Mucosa of stomach (tissue), 1 donor: ENCODE measurements around the gene PLXNC1.

Experiments
- H3K27me3 ChIP-seq: one replicate; pipeline ENCODE4 v1.7.0; 2013; ENCODE audit warnings: mild to moderate bottlenecking, low read length; ENCODE audit not compliant: control insufficient read depth, insufficient read depth
- H3K36me3 ChIP-seq: one replicate; pipeline ENCODE4 v1.7.0; 2013; ENCODE audit warnings: low read length; ENCODE audit not compliant: control insufficient read depth, insufficient read depth
- H3K4me1 ChIP-seq: one replicate; pipeline ENCODE4 v1.7.0; 2013; ENCODE audit warnings: mild to moderate bottlenecking, low read length; ENCODE audit not compliant: control insufficient read depth, insufficient read depth
- H3K4me3 ChIP-seq: one replicate; pipeline ENCODE4 v1.7.0; 2013; ENCODE audit warnings: low read length
- H3K9ac ChIP-seq: one replicate; pipeline ENCODE4 v1.7.0; 2013; ENCODE audit warnings: mild to moderate bottlenecking, low read length, moderate library complexity
- H3K9me3 ChIP-seq: one replicate; pipeline ENCODE4 v1.7.0; 2013; ENCODE audit warnings: mild to moderate bottlenecking, low read length, moderate library complexity; ENCODE audit not compliant: control insufficient read depth
- donor health status: Pancreatic carcinoma.

PLXNC1 gene

DNA sequence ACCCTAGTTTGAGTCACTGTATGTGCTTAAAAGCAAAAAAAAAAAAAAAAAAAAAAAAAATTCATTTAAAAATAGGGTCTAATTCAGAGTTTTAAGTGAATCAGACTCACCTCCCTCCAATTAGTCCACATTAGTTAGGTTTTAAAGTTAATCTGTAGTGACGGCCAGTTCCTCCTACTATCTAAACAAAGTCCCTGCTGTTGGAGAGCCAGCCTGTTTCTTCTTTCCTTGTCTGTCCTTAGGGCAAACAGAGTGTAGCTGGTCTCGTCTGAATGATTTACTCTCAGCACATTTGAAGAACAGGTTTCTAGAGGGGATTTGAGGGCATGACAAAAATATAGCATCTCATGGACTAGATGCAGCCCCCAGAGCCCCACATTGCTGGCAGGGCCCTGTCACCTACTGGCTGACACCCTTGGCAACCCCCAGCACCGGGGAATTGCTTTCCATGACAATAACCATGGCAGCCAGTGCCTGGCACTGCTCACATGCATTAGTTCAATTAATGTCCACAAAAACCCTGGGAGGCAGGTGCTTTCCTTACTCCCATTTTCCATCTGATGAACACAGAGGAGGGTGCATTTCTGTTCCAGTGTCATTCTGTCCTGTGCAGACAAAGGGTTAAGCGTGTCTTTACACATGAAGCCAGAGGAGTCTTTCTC is 138.3 kb downstream of the PLXNC1 start:
- no peaks in the 10 kb centered on the region for H3K36me3 ChIP-seq
- no peak overlapping the region for H3K4me3 ChIP-seq
- peaks cover 5% of the 10 kb centered on the region for H3K4me1 ChIP-seq
- H3K9ac ChIP-seq, result no peak overlapping the region
- H3K27me3 ChIP-seq, result no peaks in the 10 kb centered on the region
- H3K9me3 ChIP-seq, result no peaks in the 10 kb centered on the region

DNA sequence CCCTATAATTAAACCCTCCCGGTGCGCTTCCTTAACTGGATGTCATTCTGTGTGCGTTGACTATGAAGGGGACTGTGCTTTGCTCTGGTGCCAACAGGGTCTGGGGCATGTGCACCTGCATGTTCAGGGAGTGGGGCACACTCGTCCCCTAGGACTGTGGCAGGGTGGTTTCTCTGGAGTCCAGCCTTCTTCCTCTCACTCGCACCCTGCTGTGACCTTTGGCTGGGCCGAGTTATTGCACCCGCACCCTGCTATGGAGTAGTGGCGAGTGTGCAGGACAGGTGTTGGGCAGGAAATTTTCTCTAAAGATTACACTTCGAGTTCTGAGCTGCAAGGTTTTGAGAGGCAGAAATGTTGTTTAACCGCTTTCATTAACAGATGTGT is 138.9 kb downstream of the PLXNC1 start:
- H3K9ac ChIP-seq, result no peak overlapping the region
- no peaks in the 10 kb centered on the region for H3K27me3 ChIP-seq
- H3K9me3 ChIP-seq, result no peaks in the 10 kb centered on the region
- peaks cover 5% of the 10 kb centered on the region for H3K4me1 ChIP-seq
- H3K4me3 ChIP-seq, result no peak overlapping the region
- H3K36me3 ChIP-seq, result no peaks in the 10 kb centered on the region

DNA sequence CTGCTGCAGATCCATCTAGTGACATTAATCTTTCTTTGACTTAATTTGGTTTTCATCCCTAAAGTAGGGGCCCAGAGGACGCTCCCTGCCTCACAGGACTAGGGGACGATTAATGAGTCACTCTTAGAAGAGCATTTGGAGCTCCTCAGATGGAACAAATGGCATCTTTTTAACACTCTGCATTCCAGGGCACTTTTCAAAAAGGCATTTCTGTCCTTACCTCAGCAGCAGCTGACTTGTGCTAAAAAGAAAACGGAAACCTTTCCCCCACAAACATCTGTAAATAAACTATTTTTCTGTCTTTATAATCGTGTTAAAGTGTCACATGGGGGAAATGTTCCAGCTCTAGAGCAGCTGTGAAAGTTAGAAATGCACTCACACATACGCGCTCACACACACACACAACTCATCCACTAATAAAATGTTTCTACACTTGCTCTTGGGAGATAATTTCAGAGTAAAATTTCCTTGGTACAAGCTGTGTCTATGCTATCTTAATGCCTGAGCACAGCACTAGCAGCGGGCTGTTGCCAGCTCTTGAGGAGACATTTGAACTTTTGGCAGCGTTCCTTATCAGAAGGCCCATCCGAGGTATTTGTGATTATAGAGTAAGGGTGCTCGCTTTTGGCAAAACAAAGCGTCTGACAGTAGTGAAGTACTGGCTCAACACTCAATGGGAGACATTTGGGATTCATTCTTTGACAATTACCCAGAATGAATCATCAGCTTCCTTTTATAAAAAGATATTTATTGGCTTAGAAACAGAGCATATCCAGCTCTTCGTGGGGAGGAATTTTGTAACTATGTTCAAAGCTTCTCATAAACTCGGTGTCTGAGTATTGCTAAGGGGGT is 141.3 kb downstream of the PLXNC1 start:
- Histone ChIP-seq H3K36me3 (no peaks in the 10 kb centered on the region), H3K4me3 (no peak overlapping the region), H3K27me3 (no peaks in the 10 kb centered on the region), H3K9me3 (no peaks in the 10 kb centered on the region), H3K9ac (no peak overlapping the region), H3K4me1 (peaks cover 5% of the 10 kb centered on the region)

DNA sequence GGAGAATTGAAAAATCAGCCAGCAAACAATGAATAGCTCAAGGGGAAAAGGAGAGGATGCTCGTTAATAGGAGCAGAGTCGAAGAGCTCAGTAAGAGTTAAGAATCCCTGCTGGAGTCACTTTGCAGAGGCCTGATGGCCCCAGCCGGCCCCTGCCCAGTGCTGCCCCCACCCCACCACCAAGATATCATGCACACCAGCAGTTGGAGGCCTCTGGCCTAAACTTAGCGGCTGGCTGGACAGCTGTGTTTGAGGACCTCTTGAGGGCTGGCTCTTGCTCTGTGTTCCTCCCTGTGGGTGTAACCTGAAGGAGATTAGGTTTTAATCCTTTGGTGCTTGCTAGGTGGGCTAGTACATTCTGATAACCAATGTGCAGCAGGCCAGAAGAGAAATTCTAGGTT is 142.0 kb downstream of the PLXNC1 start:
- Histone ChIP-seq H3K4me1 (peaks cover 5% of the 10 kb centered on the region), H3K4me3 (no peak overlapping the region), H3K36me3 (no peaks in the 10 kb centered on the region), H3K9ac (no peak overlapping the region), H3K27me3 (no peaks in the 10 kb centered on the region), H3K9me3 (no peaks in the 10 kb centered on the region)

DNA sequence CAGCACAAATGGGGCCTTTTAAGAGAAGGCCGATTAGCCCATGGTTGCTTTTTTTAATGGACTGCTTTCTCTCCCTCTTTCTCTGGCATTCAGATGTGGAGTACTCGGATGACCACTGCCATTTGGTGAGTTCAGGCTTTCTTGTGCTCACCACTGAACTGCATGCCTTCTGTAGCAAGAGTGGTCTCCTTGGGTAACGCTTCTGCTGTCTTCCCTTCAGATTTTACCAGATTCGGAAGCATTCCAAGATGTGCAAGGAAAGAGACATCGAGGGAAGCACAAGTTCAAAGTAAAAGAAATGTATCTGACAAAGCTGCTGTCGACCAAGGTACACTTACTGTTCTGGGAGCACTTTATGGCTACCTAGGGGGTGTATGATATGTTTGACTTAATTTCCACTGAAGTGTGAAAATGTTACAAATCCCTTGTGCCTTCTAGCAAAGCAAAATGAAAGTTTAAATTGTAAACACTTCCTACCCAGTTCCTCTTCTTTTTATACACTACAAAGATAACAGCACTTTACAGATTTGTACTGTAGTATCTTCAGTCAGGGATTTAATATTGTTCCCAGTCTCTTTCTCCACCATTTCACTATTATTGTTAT is 148.8 kb downstream of the PLXNC1 start:
- H3K9ac ChIP-seq, result no peak overlapping the region

DNA sequence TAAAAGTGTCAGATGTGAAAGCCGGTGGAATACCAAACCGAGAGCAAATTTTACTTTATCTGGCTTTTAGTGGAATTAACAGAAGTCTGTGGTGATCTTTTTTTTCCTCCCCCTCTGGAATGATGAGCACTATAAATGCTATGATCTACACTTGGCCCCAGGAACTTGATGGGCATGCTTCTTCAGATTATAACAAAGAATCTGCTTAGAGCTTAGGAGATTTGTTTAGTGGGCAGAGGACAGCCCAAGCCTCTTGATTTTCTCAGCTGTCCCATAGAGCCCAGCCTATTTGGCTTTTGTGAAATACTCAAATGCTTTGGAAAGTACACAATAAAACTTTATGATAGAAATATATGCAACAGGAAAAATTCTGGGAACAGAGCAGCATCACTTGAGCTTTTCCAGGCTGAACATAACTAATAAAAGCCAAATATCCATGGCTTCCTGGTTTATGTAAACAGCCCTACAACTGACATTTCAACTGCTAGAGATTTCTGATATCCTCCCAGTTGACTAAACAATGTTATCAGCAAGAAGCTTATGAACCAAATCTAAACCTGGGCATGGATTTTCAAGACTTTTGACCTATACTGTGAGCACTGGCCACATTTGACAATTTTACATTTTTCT is 149.6 kb downstream of the PLXNC1 start:
- Histone ChIP-seq H3K4me3 (no peak overlapping the region), H3K4me1 (peaks cover 22% of the 10 kb centered on the region), H3K9me3 (no peaks in the 10 kb centered on the region), H3K27me3 (no peaks in the 10 kb centered on the region), H3K36me3 (no peaks in the 10 kb centered on the region), H3K9ac (no peak overlapping the region)

More for the DNA sequence above, 148.8 kb downstream of the PLXNC1 start:
- no peak overlapping the region for H3K4me3 ChIP-seq
- H3K36me3 ChIP-seq, result no peaks in the 10 kb centered on the region
- H3K9me3 ChIP-seq, result no peaks in the 10 kb centered on the region
- peaks cover 22% of the 10 kb centered on the region for H3K4me1 ChIP-seq
- no peaks in the 10 kb centered on the region for H3K27me3 ChIP-seq

DNA sequence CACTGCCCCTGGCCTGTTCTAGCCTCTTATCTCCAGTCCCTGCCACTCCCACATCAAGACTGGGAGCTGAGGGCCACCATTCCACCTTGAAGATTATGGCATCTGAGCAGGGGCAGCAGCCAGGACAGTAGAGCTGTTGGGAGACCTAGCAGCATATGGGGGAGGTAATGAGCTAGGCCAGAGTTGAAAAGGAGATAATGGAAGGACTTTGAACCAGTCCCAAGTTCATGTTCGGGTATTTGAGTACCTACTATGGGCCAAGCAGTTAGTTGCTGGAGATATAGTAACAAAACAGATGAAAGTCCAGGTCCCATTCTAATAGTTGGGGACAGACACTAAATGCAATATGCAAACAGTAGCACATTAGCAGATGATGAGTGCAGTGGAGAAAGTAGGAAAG is 151.5 kb downstream of the PLXNC1 start:
- no peaks in the 10 kb centered on the region for H3K9me3 ChIP-seq
- peaks cover 22% of the 10 kb centered on the region for H3K4me1 ChIP-seq
- H3K36me3 ChIP-seq, result no peaks in the 10 kb centered on the region
- no peak overlapping the region for H3K4me3 ChIP-seq
- H3K27me3 ChIP-seq, result no peaks in the 10 kb centered on the region
- no peak overlapping the region for H3K9ac ChIP-seq

DNA sequence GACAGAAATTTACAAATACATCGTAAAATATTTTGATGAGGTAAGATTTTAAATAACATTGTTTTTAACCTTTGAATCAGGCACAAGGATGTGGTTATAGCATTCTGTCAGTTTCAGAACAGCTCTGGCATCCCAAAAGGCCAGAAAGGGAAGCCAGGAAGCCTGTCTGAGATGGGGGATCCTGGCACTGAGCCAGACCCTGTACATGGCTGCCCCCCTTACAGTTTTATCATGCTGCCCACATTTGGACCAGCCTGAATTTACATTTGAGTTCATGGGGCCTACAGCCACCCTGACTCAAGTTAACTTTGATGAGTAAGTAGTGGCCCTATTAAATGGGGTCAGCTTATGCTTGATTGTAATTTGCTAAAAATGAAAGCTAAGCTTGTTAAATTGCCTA is 155.6 kb downstream of the PLXNC1 start:
- Histone ChIP-seq H3K36me3 (no peaks in the 10 kb centered on the region), H3K4me3 (no peak overlapping the region), H3K9ac (no peak overlapping the region), H3K4me1 (peaks cover 9% of the 10 kb centered on the region), H3K27me3 (no peaks in the 10 kb centered on the region), H3K9me3 (no peaks in the 10 kb centered on the region)

DNA sequence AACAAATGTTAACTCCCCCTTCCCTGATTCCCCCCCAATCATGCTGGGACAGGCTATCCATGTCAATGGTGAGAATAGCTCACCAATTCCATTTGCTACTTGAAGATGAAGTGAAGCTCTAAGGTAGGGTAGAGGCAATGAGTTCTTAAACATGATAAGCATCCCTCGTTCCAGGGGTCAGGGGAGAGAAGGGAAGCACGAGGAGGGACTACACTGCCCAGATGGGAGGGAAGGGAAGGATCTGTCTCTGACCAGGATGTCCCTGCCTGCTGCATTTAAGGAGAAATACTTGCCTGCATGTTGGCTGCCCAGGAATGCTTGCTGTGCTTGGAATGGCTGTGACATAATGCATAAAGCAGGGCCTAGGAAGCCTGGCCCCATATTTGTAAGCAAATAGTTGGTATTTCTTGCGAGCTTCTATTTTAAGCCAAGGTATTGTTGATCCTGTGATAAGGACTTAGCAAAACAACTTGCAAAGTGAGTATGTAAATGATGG is 156.2 kb downstream of the PLXNC1 start:
- Histone ChIP-seq H3K4me1 (peaks cover 4% of the 10 kb centered on the region), H3K9ac (no peak overlapping the region), H3K36me3 (no peaks in the 10 kb centered on the region), H3K9me3 (no peaks in the 10 kb centered on the region), H3K27me3 (no peaks in the 10 kb centered on the region), H3K4me3 (no peak overlapping the region)

DNA sequence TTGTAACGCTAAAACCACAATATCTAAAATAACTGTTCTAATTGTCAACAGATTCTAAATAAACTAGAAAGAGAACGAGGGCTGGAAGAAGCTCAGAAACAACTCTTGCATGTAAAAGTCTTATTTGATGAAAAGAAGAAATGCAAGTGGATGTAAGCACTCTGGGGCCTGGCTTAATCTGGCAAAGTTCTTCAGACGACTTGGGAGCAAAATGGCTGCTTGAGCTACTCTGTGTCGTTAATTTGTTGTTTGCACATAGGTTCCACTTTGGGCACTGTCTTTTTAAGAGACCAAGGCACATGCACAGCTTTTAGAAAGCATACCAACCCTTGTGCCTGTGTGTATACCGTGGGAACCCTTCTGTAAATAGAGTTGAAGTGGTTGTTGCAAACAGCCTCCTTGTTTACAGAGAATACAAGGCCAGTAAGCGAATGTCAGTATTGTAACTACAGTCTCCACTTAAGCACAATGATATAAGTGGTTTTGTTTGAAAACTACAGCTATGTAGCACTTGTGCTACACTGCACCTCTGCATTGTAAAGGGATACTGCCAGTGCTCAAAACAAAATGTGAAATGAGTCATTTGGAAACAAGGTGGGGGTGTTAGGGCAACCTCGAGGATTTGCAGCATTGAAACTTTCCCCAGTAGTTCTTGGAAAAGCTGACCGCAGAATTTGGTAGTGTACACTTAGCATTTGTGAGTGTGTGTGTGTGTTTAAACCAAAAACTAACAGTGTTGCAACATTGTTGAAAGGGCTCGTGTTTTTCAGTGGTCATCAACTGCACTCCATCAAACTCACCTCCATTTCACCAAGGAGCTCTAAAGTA is 157.0 kb downstream of the PLXNC1 start:
- H3K27me3 ChIP-seq, result no peaks in the 10 kb centered on the region
- no peaks in the 10 kb centered on the region for H3K4me1 ChIP-seq
- H3K9ac ChIP-seq, result no peak overlapping the region
- no peaks in the 10 kb centered on the region for H3K9me3 ChIP-seq
- H3K36me3 ChIP-seq, result no peaks in the 10 kb centered on the region
- no peak overlapping the region for H3K4me3 ChIP-seq

DNA sequence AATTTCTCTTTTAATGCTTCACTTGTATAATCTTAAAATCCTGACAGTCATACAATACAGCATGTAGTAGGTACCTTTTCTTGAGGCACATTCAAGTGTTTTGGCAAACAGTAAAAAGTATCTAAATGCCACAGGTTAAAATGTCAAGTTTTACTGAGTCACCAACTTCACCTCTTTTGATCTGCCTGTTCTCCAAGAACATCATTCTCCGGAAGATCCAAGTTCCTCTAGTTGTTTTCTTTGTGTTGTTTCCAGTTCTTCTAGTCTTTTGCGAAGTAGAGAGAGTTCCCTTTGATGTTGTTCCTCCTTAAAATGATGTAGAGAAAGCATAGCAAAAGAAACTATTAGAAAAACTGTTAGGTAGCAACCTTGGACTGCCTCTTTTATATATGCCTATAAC is 160.2 kb downstream of the PLXNC1 start:
- no peak overlapping the region for H3K9ac ChIP-seq
- no peaks in the 10 kb centered on the region for H3K27me3 ChIP-seq
- no peaks in the 10 kb centered on the region for H3K36me3 ChIP-seq
- H3K4me1 ChIP-seq, result no peaks in the 10 kb centered on the region
- H3K4me3 ChIP-seq, result no peak overlapping the region
- no peaks in the 10 kb centered on the region for H3K9me3 ChIP-seq
